Stimulated activated CD4-positive, alpha-beta T cell treated with anti-CD3 and anti-CD28 coated beads, Interleukin-12 subunit alpha, Interleukin-12 subunit beta, amount 100 ng/mL, for 4 hours (primary cell): ENCODE results near the gene JARID2.
"Not testable (repeated sequence)": the region's sequence is repeated elsewhere in the genome, so short reads cannot be mapped to it uniquely, and the experiment has no call there.

ENCODE experiments used
- DNase-seq: peaks from one replicate; pipeline ENCODE4 v3.0.0-alpha.2; 2020

Gene JARID2

GRCh38 chr6:15531973-15532372 lies 286.1 kb downstream of the JARID2 start:
- no peak for DNase-seq

GRCh38 chr6:15533379-15534026 lies 287.6 kb downstream of the JARID2 start:
- DNase-seq = no peak

GRCh38 chr6:15534974-15535373 lies 289.1 kb downstream of the JARID2 start:
- no peak for DNase-seq

- no peak for DNase-seq
Observed at GRCh38 chr6:15535495-15536197, 289.8 kb downstream of the JARID2 start.

GRCh38 chr6:15536198-15536955 lies 290.5 kb downstream of the JARID2 start:
- DNase-seq = no peak

GRCh38 chr6:15538106-15538505 lies 292.2 kb downstream of the JARID2 start:
- no peak for DNase-seq

GRCh38 chr6:15538766-15539495 lies 293.1 kb downstream of the JARID2 start:
- DNase-seq = no peak

- no peak for DNase-seq
Observed at GRCh38 chr6:15539722-15540270, 293.9 kb downstream of the JARID2 start.

- not testable (repeated sequence) for DNase-seq
Observed at GRCh38 chr6:15543332-15543917, 297.6 kb downstream of the JARID2 start.

DNA sequence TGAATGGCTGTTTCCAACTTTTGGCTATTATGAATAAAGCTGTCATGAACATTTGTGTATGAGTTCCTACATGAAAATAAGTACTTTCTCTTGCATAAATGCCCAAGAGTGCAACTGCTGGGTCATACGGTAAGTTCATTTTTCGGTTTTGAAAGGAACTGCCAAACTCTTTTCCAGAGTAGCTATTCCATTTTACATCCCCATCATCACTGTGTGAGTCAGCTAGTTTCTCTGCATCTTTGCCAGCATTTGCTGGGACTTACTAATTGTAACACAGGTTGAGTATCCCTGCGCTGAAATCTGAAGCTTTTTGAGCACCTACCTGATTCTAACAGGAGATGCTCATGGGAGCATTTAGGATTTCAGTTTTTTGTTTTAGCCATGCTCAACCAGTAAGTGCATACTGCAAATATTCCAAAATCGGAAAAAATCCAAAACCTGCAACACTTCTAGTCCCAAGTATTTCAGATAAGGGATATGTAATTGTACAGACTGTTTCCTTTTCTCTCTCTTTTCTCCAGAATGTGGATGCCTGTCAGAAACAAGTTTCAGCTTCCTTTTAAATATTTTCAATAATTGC lies 298.5 kb downstream of the JARID2 start:
- no peak for DNase-seq

- no peak for DNase-seq
Observed at GRCh38 chr6:15546591-15546990, 300.7 kb downstream of the JARID2 start.

DNA sequence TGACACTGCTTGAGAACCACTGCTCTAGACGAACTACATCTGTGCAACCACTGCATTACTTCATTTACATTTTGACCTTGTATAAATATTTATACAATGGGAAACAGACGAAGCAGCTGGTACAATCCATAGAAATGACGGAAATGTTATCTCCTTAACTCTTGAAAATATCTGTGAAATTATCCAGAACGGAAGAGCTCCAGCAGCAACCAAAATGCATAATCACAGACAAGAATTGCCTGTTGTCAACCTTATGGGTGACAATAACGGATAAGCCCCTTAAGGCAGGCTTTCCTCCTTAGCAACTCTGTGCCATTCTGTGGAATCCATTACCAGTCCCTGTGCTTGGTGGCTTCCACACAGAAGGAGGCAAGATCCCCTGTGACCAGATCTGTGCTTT lies 301.5 kb downstream of the JARID2 start:
- no peak for DNase-seq

GRCh38 chr6:15549371-15549770 lies 303.5 kb downstream of the JARID2 start:
- DNase-seq = no peak

GRCh38 chr6:15550546-15551123 lies 304.8 kb downstream of the JARID2 start:
- DNase-seq = no peak

- DNase-seq = no peak
Observed at GRCh38 chr6:15551262-15551661, 305.4 kb downstream of the JARID2 start.

DNA sequence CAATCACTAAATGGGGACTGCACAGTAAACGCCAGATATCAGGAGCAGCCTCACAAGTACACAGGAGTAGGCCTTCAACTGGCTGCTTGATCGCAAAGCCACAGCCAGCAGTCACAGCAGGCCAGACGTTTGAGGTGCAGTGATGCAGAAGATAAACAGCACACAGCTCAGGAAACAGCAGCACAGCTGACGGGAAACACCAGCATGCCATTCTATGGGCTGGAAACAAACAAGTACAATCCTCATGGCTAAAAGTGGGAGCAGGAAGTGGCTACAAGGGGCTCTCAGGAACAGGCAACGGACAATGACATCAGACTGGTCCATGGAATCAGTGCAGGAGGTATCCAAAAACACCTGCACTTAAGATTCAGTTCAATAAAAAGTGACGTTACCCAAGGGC lies 305.9 kb downstream of the JARID2 start:
- DNase-seq = no peak

DNA sequence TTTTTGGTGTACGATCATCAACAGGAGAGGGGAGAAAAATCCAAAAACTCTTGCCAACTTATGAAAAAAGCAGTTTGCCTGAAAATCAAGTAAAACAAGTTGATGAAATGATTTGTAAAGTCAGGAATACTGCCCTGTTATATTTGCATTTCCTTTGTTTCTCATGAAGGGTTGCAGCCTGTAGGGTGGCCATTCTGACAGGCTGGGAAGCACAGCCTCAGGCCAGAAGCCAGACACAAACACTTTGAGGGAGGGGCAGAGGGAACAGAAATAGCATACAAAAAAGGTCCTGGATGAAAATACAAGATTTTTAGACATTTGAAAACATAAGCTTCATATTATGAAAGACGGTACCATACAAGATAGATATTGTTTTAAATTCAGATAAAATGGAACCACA lies 307.2 kb downstream of the JARID2 start:
- no peak for DNase-seq

DNA sequence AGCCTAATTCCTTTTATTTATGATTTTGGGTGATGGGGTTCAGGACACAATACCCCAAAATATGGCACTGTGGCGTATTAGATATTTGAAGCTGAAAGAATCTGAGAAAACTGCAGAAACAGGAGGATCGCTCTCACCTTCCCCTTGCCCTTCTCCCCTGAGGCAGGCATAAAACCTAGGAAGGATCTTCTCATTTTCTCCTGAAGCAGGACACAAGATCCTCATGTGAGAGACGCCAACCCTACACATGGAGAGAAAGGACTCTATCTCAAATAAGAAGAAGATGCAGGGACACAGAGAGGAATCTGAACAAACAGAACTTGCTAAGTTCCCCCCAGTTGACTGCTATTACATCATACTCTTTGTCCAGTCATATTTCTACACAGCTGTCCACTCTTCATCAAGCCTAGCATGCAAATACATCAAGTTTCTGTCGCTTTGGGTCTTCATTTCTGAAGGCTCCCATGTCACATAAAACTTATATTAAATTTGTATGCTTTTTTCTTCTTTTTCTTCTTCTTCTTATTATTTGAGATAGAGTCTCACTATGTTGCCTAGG lies 307.9 kb downstream of the JARID2 start:
- DNase-seq = no peak

- no peak for DNase-seq
Observed at GRCh38 chr6:15554728-15555100, 308.8 kb downstream of the JARID2 start.

GRCh38 chr6:15555101-15556038 lies 309.5 kb downstream of the JARID2 start:
- no peak for DNase-seq
